ENCODE measurements around the gene FCRL4. TPM values are rescaled to one million over a fixed set of nuclear protein-coding genes. Genes with fewer than 3 reads are reported as not detected.

Gene FCRL4
- polyA plus RNA-seq, 1 donor (not counting 4 experiments of a cell fraction or from before 2014, with no cell fraction given), result not detected

DNA sequence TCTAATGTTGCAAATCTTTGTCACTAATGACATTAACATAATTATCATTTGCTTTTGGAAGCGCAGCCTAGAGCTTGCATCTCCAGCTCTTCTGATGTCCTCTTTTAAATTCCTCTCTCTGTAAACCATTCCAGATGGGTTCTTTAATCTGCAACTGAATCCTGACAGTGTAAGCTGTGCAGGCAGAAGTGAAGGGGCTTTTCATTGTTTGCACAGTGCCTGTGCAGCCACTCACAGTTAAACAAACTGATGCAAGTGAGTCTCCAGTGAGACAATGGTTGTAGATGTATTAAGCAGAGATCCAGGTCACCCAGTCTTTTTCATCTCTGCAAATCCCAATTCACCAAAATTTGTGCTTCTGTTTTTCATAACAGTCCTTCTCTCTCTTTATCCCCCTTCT, 23.0 kb downstream of the FCRL4 start:
- dilution Hi-C loops (cut with MboI; ENCODE audit: extremely low pct_ligation_motif_present, low sequenced_read_pairs), result no loop called here
- no peak for FAIRE-seq
- H3K27me3 ChIP-seq (ENCODE audit: control insufficient read depth, extremely low read depth, insufficient read depth, low read length), result no peaks in the 10 kb centered on the region

DNA sequence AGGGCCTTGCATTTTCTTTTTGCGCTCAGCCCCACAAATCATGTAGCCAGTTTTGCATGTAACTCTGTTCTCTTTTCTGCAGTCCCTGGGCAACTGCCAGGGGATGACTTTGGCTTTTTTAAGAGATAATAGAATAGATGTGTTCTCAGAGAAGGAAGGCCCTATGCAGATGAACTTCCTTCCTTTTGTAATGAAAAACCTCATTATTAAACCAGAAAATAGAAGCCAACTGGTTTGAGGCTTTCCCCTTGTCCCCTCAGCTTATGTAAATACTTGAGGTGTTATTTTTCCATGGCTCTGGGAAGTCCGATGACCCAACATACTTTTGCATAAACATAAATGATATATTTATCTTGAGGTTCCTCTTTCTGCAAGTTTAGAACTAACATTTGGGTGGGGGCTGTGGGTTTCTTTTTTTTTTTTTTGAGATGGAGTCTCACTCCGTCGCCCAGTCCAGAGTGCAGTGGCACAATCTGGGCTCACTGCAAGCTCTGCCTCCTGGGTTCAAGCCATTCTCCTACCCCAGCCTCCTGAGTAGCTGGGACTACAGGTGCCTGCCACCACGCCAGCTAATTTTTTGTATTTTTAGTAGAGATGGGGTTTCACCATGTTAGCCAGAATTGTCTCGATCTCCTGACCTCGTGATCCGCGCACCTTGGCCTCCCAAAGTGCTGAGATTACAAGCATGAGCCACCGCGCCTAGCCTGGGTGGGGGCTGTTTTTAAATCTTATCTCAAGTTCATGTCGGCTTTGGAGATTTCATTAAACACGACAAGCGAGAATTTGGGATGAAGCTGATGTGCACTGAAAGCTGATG, 31.2 kb downstream of the FCRL4 start:
- H3K9me3 ChIP-seq (ENCODE audit: control insufficient read depth, low read depth, low read length), result no peaks in the 10 kb centered on the region
- H3K9me1 ChIP-seq (ENCODE audit: control insufficient read depth, extremely low read depth, insufficient read depth, low read length), result no peaks in the 10 kb centered on the region
- no peaks in the 10 kb centered on the region for H3K4me1 ChIP-seq (ENCODE audit: control insufficient read depth, extremely low read depth, insufficient read depth, low read length)
- H3K79me2 ChIP-seq (ENCODE audit: control insufficient read depth, insufficient read depth, low read length), result no peaks in the 10 kb centered on the region
- H3K4me2 ChIP-seq (ENCODE audit: control insufficient read depth, extremely low read depth, insufficient read depth, low read depth, low read length), result no peak overlapping the region
- FAIRE-seq (no peak), DNase-seq (ENCODE audit: low read depth, low spot score) (no peak)
- no peak overlapping the region for H3K4me3 ChIP-seq (ENCODE audit: control insufficient read depth in 2 of 3, extremely low read depth in 1 of 3, insufficient read depth in 2 of 3, low read depth in 1 of 3, low read length in 3 of 3)
- TF ChIP-seq, protein P1, sequence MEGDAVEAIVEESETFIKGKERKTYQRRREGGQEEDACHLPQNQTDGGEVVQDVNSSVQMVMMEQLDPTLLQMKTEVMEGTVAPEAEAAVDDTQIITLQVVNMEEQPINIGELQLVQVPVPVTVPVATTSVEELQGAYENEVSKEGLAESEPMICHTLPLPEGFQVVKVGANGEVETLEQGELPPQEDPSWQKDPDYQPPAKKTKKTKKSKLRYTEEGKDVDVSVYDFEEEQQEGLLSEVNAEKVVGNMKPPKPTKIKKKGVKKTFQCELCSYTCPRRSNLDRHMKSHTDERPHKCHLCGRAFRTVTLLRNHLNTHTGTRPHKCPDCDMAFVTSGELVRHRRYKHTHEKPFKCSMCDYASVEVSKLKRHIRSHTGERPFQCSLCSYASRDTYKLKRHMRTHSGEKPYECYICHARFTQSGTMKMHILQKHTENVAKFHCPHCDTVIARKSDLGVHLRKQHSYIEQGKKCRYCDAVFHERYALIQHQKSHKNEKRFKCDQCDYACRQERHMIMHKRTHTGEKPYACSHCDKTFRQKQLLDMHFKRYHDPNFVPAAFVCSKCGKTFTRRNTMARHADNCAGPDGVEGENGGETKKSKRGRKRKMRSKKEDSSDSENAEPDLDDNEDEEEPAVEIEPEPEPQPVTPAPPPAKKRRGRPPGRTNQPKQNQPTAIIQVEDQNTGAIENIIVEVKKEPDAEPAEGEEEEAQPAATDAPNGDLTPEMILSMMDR (optimal IDR thresholded peaks at IDR 0.05 in 1 of 3, IDR thresholded peaks at IDR 0.05 in 1 of 3, conservative IDR thresholded peaks at IDR 0.05 in 1 of 3; ENCODE audit: extremely low read depth in 1 of 3, insufficient read depth in 2 of 3, low read length in 3 of 3), result no peak
- TF ChIP-seq EZH2 (IDR thresholded peaks at IDR 0.05; ENCODE audit: low read length), result no peak
- no peak overlapping the region for H3K27ac ChIP-seq (ENCODE audit: control insufficient read depth, insufficient read depth, low read length)
- H4K20me1 ChIP-seq (ENCODE audit: control insufficient read depth, extremely low read depth, insufficient read depth, low read length), result no peaks in the 10 kb centered on the region
- H3K36me3 ChIP-seq (ENCODE audit: control insufficient read depth in 2 of 2, extremely low read depth in 1 of 2, insufficient read depth in 2 of 2, low read length in 2 of 2), result no peaks in the 10 kb centered on the region
- no peak overlapping the region for H2AFZ ChIP-seq (ENCODE audit: control insufficient read depth, low read length)
- no peak overlapping the region for H3K9ac ChIP-seq (ENCODE audit: control insufficient read depth, extremely low read depth, insufficient read depth, low read length)
- peaks cover 2% of the 10 kb centered on the region for H3K27me3 ChIP-seq (ENCODE audit: control insufficient read depth, extremely low read depth, insufficient read depth, low read length)
- dilution Hi-C loops (cut with MboI; ENCODE audit: extremely low pct_ligation_motif_present, low sequenced_read_pairs), result no loop called here

More for the DNA sequence above, 23.0 kb downstream of the FCRL4 start:
- H3K36me3 ChIP-seq (ENCODE audit: control insufficient read depth in 2 of 2, extremely low read depth in 1 of 2, insufficient read depth in 2 of 2, low read length in 2 of 2), result no peaks in the 10 kb centered on the region
- H3K4me1 ChIP-seq (ENCODE audit: control insufficient read depth, extremely low read depth, insufficient read depth, low read length), result no peaks in the 10 kb centered on the region
- H3K27ac ChIP-seq (ENCODE audit: control insufficient read depth, insufficient read depth, low read length), result no peak overlapping the region
- H3K79me2 ChIP-seq (ENCODE audit: control insufficient read depth, insufficient read depth, low read length), result no peaks in the 10 kb centered on the region
- H3K4me2 ChIP-seq (ENCODE audit: control insufficient read depth, extremely low read depth, insufficient read depth, low read depth, low read length), result no peak overlapping the region
- H4K20me1 ChIP-seq (ENCODE audit: control insufficient read depth, extremely low read depth, insufficient read depth, low read length), result no peaks in the 10 kb centered on the region
- TF ChIP-seq EZH2 (IDR thresholded peaks at IDR 0.05; ENCODE audit: low read length), result no peak
- TF ChIP-seq, protein P1 (optimal IDR thresholded peaks at IDR 0.05 in 1 of 3, IDR thresholded peaks at IDR 0.05 in 1 of 3, conservative IDR thresholded peaks at IDR 0.05 in 1 of 3; ENCODE audit: extremely low read depth in 1 of 3, insufficient read depth in 2 of 3, low read length in 3 of 3), result no peak
- no peak overlapping the region for H3K4me3 ChIP-seq (ENCODE audit: control insufficient read depth in 2 of 3, extremely low read depth in 1 of 3, insufficient read depth in 2 of 3, low read depth in 1 of 3, low read length in 3 of 3)
- H2AFZ ChIP-seq (ENCODE audit: control insufficient read depth, low read length), result no peak overlapping the region
- H3K9ac ChIP-seq (ENCODE audit: control insufficient read depth, extremely low read depth, insufficient read depth, low read length), result no peak overlapping the region
- DNase-seq (ENCODE audit: low read depth, low spot score), result no peak
- no peaks in the 10 kb centered on the region for H3K9me1 ChIP-seq (ENCODE audit: control insufficient read depth, extremely low read depth, insufficient read depth, low read length)
- no peaks in the 10 kb centered on the region for H3K9me3 ChIP-seq (ENCODE audit: control insufficient read depth, low read depth, low read length)

Data from keratinocyte (primary cell).